HG03521 (cell line): ENCODE measurements around the gene SLC8A1.

Experiments used
- ATAC-seq: cut with Tn5 transposase; IDR thresholded peaks from one replicate; pipeline ENCODE4 v1.9.1; 2021; ENCODE audit warnings: mild to moderate bottlenecking, moderate library complexity; ENCODE audit not compliant: unreplicated experiment

The SLC8A1 gene

DNA sequence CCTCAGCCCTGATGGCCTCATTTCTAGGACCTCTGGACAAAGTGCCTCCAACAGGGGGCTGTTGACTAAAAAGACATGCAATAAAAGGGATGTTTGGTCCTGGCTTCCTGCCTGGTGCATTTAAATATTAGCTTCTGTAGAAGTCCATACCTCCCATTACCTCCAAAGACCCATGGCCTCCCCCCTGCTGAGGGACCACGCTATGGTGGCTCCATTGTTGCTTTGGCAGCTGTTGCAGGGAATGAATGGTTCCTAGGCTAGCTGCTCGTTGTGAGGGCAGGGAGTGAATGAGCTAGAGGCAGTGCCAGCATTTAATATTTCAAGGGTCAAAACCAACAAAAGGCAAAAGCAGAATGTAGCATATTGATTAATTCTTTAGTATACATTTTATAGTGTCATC, 285.9 kb downstream of the SLC8A1 start:
- ATAC-seq, result no peak

DNA sequence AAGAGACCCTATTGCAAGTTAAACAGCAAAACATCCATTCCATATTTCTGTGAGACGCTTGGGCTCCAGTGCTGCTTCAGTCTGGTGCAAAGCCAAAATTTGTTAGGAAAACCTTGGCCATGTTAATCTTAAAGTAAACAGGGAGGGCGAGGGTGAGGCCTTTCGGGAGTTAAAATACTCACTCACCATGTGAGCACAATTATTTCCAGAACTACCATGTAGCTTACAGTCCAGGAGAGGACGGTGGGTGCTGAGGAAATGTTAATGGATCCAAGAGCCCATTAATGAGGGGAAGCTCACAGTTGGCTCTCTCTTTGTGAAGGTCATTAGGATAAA, 286.4 kb downstream of the SLC8A1 start:
- no peak for ATAC-seq

DNA sequence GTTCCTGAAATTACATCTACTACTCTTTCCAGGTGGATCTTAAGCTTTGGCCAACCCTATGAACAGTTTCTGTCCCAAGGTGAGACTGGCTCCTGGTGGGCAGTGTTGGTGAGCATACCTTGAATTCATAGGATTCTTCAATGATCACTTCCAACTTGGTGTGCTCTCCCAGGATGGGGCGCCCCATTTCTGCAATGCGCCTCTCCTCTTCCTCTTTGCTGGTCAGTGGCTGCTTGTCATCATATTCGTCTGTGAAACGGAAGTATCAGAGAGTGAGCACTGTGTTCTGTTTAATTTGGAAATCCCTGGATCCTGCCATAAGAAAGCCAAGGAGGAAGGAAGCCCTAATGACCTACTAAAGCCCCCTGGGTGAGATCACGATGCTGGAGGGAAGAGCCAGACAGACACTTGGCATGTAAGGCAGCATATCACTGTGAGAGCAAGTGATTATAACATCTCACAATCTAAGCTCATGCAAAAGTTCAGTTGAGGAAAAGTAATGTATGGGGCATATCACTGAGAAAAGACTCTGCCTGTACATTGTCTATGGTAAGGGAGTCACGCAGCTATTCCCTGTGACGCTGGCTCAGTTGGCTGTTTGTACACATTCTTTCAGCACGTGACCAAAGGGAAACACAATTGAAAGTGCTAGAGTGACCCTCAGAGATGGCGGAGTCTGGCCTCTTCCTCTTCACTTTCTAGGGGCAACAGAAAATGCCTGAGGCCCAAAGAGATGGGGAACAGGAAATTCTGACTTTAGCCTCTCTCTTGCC, 287.0 kb downstream of the SLC8A1 start:
- no peak for ATAC-seq

- ATAC-seq, result no peak
Observed at GRCh38 chr2:40161986-40162385, 289.9 kb downstream of the SLC8A1 start.

GRCh38 chr2:40160751-40161218, 291.1 kb downstream of the SLC8A1 start:
- ATAC-seq, result no peak

DNA sequence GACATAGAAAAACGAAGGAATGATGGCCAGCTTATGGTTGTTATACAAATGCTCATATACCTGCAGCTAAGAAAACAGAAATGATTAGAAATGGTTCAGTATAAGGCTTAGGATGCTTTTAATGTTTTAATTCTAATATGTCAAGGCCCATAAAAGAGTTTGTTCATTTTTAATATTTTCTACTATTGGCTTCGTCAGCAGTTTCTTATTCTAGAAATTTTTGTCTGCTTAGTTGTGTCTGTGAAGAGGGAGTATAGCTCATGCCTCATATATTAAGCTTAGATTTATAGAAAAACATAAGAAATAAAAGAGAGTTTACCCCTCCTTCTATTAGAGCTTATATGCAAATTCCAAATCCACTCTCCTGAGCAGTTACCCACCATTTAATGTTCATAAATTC, 292.6 kb downstream of the SLC8A1 start:
- no peak for ATAC-seq

- no peak for ATAC-seq
Observed at GRCh38 chr2:40158781-40159180, 293.1 kb downstream of the SLC8A1 start.

- ATAC-seq, result no peak
Observed at GRCh38 chr2:40155728-40156127, 296.2 kb downstream of the SLC8A1 start.

GRCh38 chr2:40150266-40150665, 301.6 kb downstream of the SLC8A1 start:
- ATAC-seq, result no peak

GRCh38 chr2:40148334-40148733, 303.6 kb downstream of the SLC8A1 start:
- no peak for ATAC-seq

GRCh38 chr2:40147360-40147759, 304.5 kb downstream of the SLC8A1 start:
- ATAC-seq, result no peak

DNA sequence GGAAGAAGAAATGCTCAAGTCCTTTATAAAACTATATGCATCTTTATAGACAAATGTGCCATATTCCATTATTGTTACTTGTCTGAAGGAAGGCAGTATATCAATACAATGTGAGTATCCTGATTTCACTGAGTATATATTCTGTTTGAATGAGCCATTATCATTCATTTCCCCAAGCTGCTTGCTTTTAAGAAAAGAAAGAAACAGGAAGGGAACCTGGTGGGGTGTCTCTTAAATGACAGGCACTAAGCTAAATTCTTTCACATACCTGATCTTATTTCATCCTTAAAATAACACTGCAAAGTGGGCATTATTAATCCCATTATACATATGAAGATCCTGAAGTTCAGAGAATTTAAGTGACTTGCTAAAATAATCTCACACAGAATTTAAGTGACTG, 307.9 kb downstream of the SLC8A1 start:
- no peak for ATAC-seq

- no peak for ATAC-seq
Observed at GRCh38 chr2:40138314-40138713, 313.6 kb downstream of the SLC8A1 start.

DNA sequence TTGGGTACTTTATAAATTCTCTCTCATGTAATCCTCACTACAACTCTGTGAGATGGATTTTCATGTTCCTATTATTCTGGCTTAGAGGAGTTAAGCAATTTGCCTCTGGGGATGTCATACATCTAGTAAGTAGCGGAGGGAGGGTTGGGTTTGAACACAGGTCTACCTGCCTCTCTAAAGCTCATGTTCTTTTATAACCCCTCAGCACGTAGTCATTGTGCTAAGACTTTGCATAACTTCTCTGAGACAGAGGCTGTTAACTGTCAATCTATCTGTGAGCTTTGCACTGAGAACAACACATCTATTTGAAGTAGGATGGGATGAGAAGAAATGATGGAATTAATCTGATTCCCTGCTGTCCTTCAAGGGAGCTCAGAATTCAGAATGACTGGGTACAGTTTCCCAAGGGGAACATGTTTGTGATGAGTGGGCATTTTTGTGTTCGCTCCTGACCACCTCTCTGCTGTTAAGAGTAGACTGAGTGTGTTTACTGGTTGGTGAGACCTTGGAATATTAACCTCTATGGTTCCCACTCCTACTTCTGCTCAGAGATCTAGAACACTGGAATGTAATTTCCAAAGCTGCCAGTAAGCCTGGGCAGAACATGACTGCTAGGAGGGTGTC, 320.7 kb downstream of the SLC8A1 start:
- ATAC-seq, result no peak

- no peak for ATAC-seq
Observed at GRCh38 chr2:40130251-40130994, 321.5 kb downstream of the SLC8A1 start.

DNA sequence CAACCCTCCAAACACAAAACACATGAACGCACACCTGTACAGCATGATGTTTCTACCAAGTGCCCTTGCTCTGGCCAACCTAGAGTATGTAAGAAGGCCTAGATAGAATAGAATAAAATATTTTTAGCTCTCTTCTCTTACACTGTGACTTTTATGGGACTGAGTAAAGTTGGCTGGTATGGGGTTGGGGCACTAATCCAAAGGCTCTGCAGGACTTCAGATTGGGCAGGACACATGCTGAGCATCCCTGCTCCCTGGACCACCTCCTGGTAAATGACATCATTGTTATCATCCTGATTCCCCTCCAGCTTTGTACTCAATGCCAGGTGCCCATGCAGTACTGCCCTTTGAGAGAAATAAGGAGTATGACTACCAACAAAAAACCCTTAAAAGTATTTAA, 322.2 kb downstream of the SLC8A1 start:
- no peak for ATAC-seq

DNA sequence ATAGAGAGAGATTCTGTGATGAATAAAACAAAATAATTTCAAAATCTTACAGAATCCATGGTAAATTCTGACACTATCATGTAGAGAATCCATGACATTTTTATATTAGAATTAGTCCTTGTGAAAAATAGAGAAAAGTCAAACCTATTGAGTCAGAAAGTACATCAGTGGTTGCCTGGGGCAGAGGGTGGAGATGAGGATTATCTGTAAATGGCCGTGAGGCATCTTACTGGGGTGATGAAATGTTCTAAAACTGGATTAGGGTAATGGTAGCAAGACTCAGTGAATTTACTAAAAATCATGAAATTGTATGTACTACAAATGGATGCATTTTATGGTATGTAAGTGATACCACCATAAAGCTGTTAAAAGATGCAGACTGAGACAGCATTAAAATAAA, 323.1 kb downstream of the SLC8A1 start:
- no peak for ATAC-seq

DNA sequence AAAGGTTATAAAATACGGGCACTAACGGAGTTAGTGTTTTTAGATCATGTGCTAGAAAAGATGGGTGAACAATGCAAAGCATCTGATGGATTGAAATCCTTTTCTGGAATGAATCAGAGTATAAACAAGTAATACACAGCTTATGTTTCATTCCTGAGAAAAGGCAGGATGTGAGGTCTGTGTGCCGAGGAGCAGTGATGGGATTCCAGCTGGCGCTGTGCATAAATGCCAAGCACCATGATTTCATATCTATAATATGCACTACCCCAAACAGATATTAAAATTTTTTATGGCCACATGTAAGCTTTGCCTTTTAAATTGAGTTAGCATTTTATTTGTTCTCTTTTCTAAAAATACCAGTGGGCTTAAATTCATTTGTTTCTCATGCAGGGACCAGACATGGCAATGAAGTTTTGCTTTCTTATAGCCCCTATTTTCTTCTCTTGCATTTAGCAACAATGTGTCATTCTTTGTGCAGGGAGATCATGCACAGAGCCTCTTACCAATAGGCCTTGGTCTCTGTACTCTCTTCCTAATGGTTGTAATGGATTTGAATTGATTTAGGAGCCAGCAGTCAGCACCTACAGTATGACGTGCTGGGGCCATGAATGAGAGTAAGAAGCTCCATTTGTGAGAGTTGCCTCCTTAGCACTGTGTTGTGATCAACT, 323.9 kb downstream of the SLC8A1 start:
- no peak for ATAC-seq

DNA sequence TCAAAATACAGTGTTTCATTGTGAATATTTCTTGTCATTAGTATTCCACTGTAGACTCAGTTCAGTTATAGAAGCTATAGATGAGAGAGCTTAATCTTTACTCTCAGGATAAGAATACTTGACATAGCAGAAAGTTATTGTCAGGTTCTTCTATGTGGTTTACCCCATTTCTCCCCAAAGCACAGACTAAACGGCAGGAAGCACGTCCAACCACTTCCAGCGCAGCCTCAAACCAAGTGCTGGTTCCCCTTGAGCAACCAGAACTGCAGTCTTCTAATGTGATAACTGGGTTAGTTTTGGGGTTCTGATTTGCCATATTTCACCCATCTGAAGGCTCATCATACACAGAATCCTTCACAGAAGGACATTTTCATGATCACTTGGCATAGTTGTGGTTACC, 324.7 kb downstream of the SLC8A1 start:
- no peak for ATAC-seq

DNA sequence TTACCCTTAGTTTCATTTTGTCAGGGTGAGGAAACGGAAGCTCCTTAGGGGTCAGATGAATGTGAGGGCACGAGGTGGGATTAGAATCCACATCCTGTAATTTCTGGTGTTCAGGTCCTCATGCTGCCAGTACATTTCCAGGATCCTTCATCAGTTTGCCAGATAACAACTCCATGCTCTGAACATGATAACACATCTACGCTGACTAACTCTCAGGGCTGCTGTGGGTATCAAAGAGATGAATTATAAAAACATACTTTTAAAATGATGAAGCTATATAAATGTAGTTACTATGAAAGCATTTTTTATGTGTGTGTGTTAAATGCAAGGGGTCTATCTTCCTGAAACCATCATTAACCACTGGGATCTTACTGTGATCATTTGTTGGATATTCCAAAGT, 325.9 kb downstream of the SLC8A1 start:
- ATAC-seq, result no peak

- ATAC-seq, result no peak
Observed at GRCh38 chr2:40123746-40124145, 328.1 kb downstream of the SLC8A1 start.
